Colonic mucosa (tissue), 4 donors: ENCODE measurements around the gene RGPD3. TPM values are rescaled to one million over a fixed set of nuclear protein-coding genes. Genes with fewer than 3 reads are reported as not detected.

Source experiments
- DNase-seq: peaks from one replicate; pipeline ENCODE4 v3.0.0-alpha.2; 2020
- H3K27ac ChIP-seq: fragments of 200-600 bp; one replicate; pipeline ENCODE4 v1.8.0; 2021
- H3K27me3 ChIP-seq: fragments of 200-600 bp; one replicate; pipeline ENCODE4 v1.8.0; 2021
- H3K36me3 ChIP-seq: fragments of 200-600 bp; one replicate; pipeline ENCODE4 v1.8.0; 2021
- H3K4me1 ChIP-seq: fragments of 200-600 bp; one replicate; pipeline ENCODE4 v1.8.0; 2021; ENCODE audit warnings: mild to moderate bottlenecking
- H3K4me3 ChIP-seq: fragments of 200-600 bp; one replicate; pipeline ENCODE4 v1.8.0; 2021
- H3K9ac ChIP-seq, 2 donors: one replicate each; pipeline ENCODE4 v1.7.0; 2013; ENCODE audit warnings: control low read depth in 2 of 2, low read depth in 2 of 2, low read length in 2 of 2
- H3K9me3 ChIP-seq: fragments of 200-600 bp; one replicate; pipeline ENCODE4 v1.8.0; 2021
- CTCF ChIP-seq: fragments of 200-600 bp; IDR thresholded peaks from one replicate; pipeline ENCODE4 v1.8.0; 2022; ENCODE audit warnings: antibody characterized with exemption, mild to moderate bottlenecking
- intact Hi-C: fragments of 100-400 bp; cut with DNase I; formaldehyde crosslinking; loops from one replicate; pipeline ENCODE4 v1.14.1; 2022
- total RNA-seq, 2 donors: library from RNA; stranded (reverse); fragmentation: NEBNext Ultra II Directional in 1 of 2; extraction: Animal tissue kit (Norgen Biotek cat#: 25700) in 1 of 2; gene quantifications; one replicate each; pipeline ENCODE4 v1.2.1, GENCODE V29; 2021
- donor health status: healthy.
- donor health status: DM: no; HTN: no; CAD: no.
- donor health status: DM: no; HTN: no; CAD: no.

Gene RGPD3
- total RNA-seq, 2 donors from 2014 or later, result 0.05 to 0.11 TPM

DNA sequence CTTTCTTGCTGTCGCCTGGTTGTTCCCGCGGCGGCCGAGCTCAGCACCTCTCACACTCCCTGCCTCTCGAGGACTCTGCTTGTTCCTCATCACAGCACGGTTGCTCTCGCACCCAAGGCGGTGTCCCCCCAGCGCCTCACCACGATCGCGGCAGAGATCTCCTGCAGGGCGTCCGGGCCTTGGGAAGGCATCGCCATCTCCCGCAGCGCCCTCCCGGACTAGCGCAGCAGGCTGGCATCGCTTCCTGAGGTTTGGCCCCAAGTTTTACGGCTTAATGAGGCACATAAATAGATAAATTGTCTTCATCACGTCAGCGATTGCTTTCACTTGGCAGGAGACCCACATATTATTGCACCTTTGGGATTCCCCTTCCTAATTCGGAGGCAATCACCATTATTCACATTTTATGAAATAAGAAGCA lies 125.4 kb downstream of the RGPD3 start:
- Histone ChIP-seq H3K9me3 (no peaks in the 10 kb centered on the region), H3K9ac (no peak overlapping the region), H3K4me3 (peak overlapping the region; percentile 17), H3K4me1 (peaks cover 5% of the 10 kb centered on the region), H3K27me3 (no peaks in the 10 kb centered on the region), H3K36me3 (no peaks in the 10 kb centered on the region), H3K27ac (no peak overlapping the region)
- no peak for TF ChIP-seq CTCF
- DNase-seq, result peak; percentile 45
- intact Hi-C loops, result no loop called here

- no peak overlapping the region for H3K9ac ChIP-seq
- DNase-seq, result no peak
- H3K27ac ChIP-seq, result no peak overlapping the region
- peaks cover 5% of the 10 kb centered on the region for H3K4me1 ChIP-seq
- no peaks in the 10 kb centered on the region for H3K36me3 ChIP-seq
- H3K27me3 ChIP-seq, result no peaks in the 10 kb centered on the region
- no peak for TF ChIP-seq CTCF
- no peak overlapping the region for H3K4me3 ChIP-seq
- H3K9me3 ChIP-seq, result no peaks in the 10 kb centered on the region
- intact Hi-C loops, result no loop called here
These were observed 126.5 kb downstream of the RGPD3 start for GRCh38 chr2:106341666-106342065.

Other genes starting within 250 kb of the RGPD3 start
- under 1 TPM in 1 of 2 donors, not detected in 1; 0.22 TPM for gene CD8B2, start 19.0 kb upstream of the RGPD3 start, total RNA-seq